ENCODE measurements around the gene LY86. TPM values are rescaled to one million over a fixed set of nuclear protein-coding genes. Genes with fewer than 3 reads are reported as not detected.
"Not testable (repeated sequence)": the region's sequence is repeated elsewhere in the genome, so short reads cannot be mapped to it uniquely, and the experiment has no call there.

The LY86 gene
- total RNA-seq, 2 donors from 2014 or later, result 0.96 to 2.4 TPM

- H3K36me3 Mint-ChIP-seq, result peaks cover 7 to 9% of the 10 kb centered on the region in 2 donors
- ATAC-seq (no peak), DNase-seq (ENCODE audit: low spot score in 2 of 2) (no peak)
Observed at GRCh38 chr6:6665555-6666243, 77.2 kb downstream of the LY86 start.

GRCh38 chr6:6670150-6670549 is 81.6 kb downstream of the LY86 start:
- not testable (repeated sequence) for ATAC-seq; H3K27ac Mint-ChIP-seq; H3K36me3 Mint-ChIP-seq; DNase-seq (ENCODE audit: low spot score in 2 of 2)
- H3K9me3 Mint-ChIP-seq, result peaks cover 3 to 13% of the 10 kb centered on the region in 2 donors

More at GRCh38 chr6:6665555-6666243, 77.2 kb downstream of the LY86 start:
- Mint-ChIP-seq H3K27ac (no peak overlapping the region), H3K9me3 (peaks cover 3 to 10% of the 10 kb centered on the region in 2 donors)

GRCh38 chr6:6674872-6675271 is 86.4 kb downstream of the LY86 start:
- no peak overlapping the region for H3K27ac Mint-ChIP-seq
- ATAC-seq, result no peak
- no peak for DNase-seq (ENCODE audit: low spot score in 2 of 2)
- peaks cover 0 to 4% of the 10 kb centered on the region in 2 donors for H3K9me3 Mint-ChIP-seq
- no peaks in the 10 kb centered on the region for H3K36me3 Mint-ChIP-seq

GRCh38 chr6:6676910-6677441 is 88.5 kb downstream of the LY86 start:
- H3K9me3 Mint-ChIP-seq, result no peaks in the 10 kb centered on the region
- H3K27ac Mint-ChIP-seq, result peak overlapping the region in 1 of 2 donors; percentile 57
- H3K36me3 Mint-ChIP-seq, result no peaks in the 10 kb centered on the region
- peak; percentile 70 to 84 for DNase-seq (ENCODE audit: low spot score in 2 of 2)
- peak; percentile 66 to 74 for ATAC-seq

DNA sequence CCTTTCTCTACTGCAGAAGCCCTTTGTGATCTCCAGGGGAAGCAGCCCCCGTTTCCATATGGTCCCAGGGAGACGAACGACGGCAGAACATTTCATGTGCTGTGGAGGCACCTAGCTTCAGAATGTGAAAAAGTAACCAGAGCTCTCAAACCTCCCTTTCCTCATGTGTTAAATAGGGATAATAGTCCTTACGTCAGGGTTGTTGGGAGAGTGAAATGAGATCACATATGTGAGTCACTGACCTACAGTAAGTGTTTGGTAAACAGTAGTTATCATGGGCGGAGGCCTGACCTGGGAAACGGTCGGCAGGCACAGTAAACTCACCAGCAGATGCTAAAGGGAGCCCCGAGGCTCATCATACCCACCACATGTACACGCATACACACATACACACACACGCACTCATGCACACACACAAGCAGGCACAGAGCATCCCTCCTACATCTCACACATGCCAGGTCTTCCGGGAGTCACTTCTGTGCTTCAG is 89.7 kb downstream of the LY86 start:
- Mint-ChIP-seq H3K36me3 (no peaks in the 10 kb centered on the region), H3K27ac (peak overlapping the region in 1 of 2 donors; percentile 24), H3K9me3 (no peaks in the 10 kb centered on the region)
- ATAC-seq (peak in 1 of 2 donors; percentile 22), DNase-seq (ENCODE audit: low spot score in 2 of 2) (no peak)

- no peaks in the 10 kb centered on the region for H3K36me3 Mint-ChIP-seq
- DNase-seq (ENCODE audit: low spot score in 2 of 2), result no peak
- H3K27ac Mint-ChIP-seq, result no peak overlapping the region
- no peaks in the 10 kb centered on the region for H3K9me3 Mint-ChIP-seq
- peak; percentile 29 to 32 for ATAC-seq
Observed at GRCh38 chr6:6678811-6679210, 90.3 kb downstream of the LY86 start.

DNA sequence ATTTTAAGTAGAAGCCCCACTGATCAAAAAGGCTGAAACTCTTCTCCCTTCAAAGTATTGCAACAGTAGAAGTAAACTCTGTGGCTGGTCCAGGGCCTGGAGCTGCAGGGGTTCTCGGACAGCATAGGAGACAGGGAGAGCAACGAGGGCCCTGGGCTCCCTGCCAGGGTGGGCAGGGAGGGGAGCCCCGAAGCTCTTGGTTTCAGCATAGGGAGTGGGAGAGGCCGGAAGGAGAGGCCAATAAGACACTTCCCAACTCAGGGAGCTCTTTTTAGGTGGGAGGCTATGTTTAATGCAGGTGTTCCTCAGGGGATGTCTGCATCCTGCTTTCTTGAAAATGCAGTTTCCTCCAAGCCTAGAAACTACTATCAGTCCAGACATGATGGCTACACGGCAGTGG is 91.1 kb downstream of the LY86 start:
- Mint-ChIP-seq H3K9me3 (no peaks in the 10 kb centered on the region), H3K36me3 (no peaks in the 10 kb centered on the region), H3K27ac (no peak overlapping the region)
- no peak for DNase-seq (ENCODE audit: low spot score in 2 of 2)
- no peak for ATAC-seq

DNA sequence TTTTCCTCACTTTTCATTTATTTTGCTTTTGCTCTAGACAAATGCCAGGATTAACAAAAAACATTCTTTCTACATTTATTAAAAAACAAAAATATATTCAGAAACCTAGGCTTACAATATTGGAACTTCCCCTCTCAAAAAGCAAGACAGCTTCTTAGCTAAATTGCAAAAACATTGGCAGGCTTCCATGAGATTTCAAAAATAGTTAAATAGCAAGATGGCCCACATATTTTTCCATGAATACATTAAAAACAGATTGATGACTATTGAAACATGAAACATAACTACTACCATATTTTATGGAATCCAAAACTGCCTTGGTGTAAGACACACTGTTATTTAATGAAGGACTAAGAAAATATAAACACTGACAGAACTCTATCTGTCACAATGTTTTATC is 92.0 kb downstream of the LY86 start:
- no peak for ATAC-seq
- H3K36me3 Mint-ChIP-seq, result no peaks in the 10 kb centered on the region
- H3K27ac Mint-ChIP-seq, result no peak overlapping the region
- H3K9me3 Mint-ChIP-seq, result no peaks in the 10 kb centered on the region
- no peak for DNase-seq (ENCODE audit: low spot score in 2 of 2)

- H3K27ac Mint-ChIP-seq, result no peak overlapping the region
- no peaks in the 10 kb centered on the region for H3K36me3 Mint-ChIP-seq
- ATAC-seq, result no peak
- no peak for DNase-seq (ENCODE audit: low spot score in 2 of 2)
- H3K9me3 Mint-ChIP-seq, result no peaks in the 10 kb centered on the region
Observed at GRCh38 chr6:6681075-6681849, 92.7 kb downstream of the LY86 start.

GRCh38 chr6:6682225-6682624 is 93.7 kb downstream of the LY86 start:
- Mint-ChIP-seq H3K9me3 (no peaks in the 10 kb centered on the region), H3K27ac (peak overlapping the region in 1 of 2 donors; percentile 36), H3K36me3 (no peaks in the 10 kb centered on the region)
- DNase-seq (ENCODE audit: low spot score in 2 of 2) (no peak), ATAC-seq (no peak)

DNA sequence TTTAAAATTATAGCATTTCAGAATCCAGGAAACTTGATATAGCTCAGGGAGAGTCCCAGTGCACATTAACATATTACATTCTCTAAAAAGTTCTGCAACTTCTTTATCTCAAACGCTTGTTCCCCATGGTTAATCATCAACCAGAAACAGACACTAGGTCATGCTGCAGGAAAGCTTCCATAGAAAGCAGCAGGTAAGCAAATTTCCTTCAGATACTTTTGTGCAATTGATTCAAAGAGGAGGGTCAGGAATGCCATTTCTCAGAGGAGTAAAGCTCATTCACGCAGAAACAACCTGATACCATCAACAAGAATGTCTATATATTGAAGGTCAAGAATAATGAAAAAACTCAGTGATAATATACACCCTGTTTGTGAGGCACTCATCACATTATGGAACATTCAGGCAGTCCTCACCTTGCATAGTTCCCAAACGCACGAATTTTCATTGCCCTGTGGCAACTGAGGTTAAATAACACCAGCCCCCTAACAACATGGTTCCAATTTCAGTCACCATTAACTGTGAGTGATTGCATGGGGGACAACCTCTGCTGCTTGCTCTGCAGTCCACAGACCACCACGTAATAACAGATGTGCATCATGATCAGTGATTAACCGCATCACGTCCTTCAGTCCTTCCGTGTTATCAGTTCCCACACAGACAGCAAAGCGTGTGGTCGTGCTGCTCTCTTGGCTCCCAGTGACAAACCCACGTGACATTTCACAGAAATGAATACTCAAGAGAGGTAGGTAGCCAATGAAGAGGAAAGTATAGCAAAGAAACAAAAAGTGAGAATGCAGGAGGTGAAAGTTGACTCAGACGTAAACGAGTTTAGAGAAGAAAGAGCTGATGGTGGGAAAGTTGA is 95.7 kb downstream of the LY86 start:
- ATAC-seq, result peak; percentile 90 to 97
- no peaks in the 10 kb centered on the region for H3K9me3 Mint-ChIP-seq
- peak overlapping the region in 1 of 2 donors; percentile 7 for H3K27ac Mint-ChIP-seq
- peak in 1 of 2 donors; percentile 33 for DNase-seq (ENCODE audit: low spot score in 2 of 2)
- H3K36me3 Mint-ChIP-seq, result no peaks in the 10 kb centered on the region

- DNase-seq (ENCODE audit: low spot score in 2 of 2) (no peak), ATAC-seq (no peak)
- Mint-ChIP-seq H3K9me3 (no peaks in the 10 kb centered on the region), H3K27ac (no peak overlapping the region), H3K36me3 (no peaks in the 10 kb centered on the region)
Observed at GRCh38 chr6:6685249-6686040, 96.9 kb downstream of the LY86 start.

GRCh38 chr6:6686176-6686575 is 97.7 kb downstream of the LY86 start:
- Mint-ChIP-seq H3K9me3 (peaks cover 0 to 2% of the 10 kb centered on the region in 2 donors), H3K27ac (no peak overlapping the region), H3K36me3 (no peaks in the 10 kb centered on the region)
- no peak for DNase-seq (ENCODE audit: low spot score in 2 of 2)
- no peak for ATAC-seq

GRCh38 chr6:6686748-6687601 is 98.5 kb downstream of the LY86 start:
- DNase-seq (ENCODE audit: low spot score in 2 of 2) (no peak), ATAC-seq (no peak)
- Mint-ChIP-seq H3K27ac (peak overlapping the region in 1 of 2 donors; percentile 21), H3K9me3 (peaks cover 0 to 5% of the 10 kb centered on the region in 2 donors), H3K36me3 (no peaks in the 10 kb centered on the region)

DNA sequence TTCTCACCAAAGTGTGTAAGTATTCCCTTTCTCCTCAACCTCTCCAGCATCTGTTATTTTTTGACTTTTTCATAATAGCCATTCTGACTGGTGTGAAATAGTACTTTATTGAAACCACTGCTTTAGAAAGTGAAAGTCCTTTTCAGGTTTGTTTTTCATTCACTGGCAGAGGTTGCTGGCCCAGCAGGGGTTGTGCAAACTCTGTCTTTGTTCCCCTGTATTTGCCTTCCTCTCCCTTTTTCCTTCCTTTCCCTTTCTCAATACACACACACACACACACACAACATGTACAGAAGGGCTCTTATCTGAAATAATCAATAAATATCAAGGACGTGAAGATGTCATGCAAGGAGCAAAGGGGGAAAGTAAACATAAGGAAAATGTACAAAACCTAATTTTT is 99.8 kb downstream of the LY86 start:
- Mint-ChIP-seq H3K27ac (no peak overlapping the region), H3K9me3 (peaks cover 0 to 5% of the 10 kb centered on the region in 2 donors), H3K36me3 (no peaks in the 10 kb centered on the region)
- ATAC-seq, result no peak
- DNase-seq (ENCODE audit: low spot score in 2 of 2), result no peak

Measured in activated naive CD4-positive, alpha-beta T cell treated with anti-CD3 and anti-CD28 coated beads, Interleukin-2, amount 50 U/mL, for 72 hours (primary cell).